OCI-LY3 (cell line): ENCODE data around the gene SLC16A7.

Source experiments
- H2AFZ ChIP-seq: fragments of 200-600, 300-600 bp; shearing (Covaris generic); 2 replicates; pipeline ENCODE4 v1.6.0; 2014; ENCODE audit warnings: antibody characterized with exemption, low read depth, low read length
- H3K27ac ChIP-seq: fragments of 200-600, 300-600 bp; sonication (generic); 2 replicates; pipeline ENCODE4 v1.5.1; 2014; ENCODE audit warnings: mild to moderate bottlenecking, low read length, moderate library complexity, mixed read lengths
- H3K27me3 ChIP-seq: fragments of 200-600, 300-600 bp; sonication (generic); 2 replicates; pipeline ENCODE4 v1.6.1; 2014; ENCODE audit warnings: low read depth, low read length, mixed read lengths
- H3K36me3 ChIP-seq: fragments of 200-600, 300-600 bp; sonication (generic); replicated peaks from 2 replicates; pipeline ENCODE3; 2014; ENCODE audit warnings: low read depth, low read length, mixed read lengths
- H3K4me1 ChIP-seq: fragments of 300-600, 200-600 bp; sonication (generic); 2 replicates; pipeline ENCODE4 v1.6.1; 2014; ENCODE audit warnings: low read length, mixed read lengths
- H3K4me2 ChIP-seq: fragments of 200-600, 300-600 bp; sonication (generic); 2 replicates; pipeline ENCODE4 v1.6.1; 2014; ENCODE audit warnings: low read length, mixed read lengths
- H3K4me3 ChIP-seq: fragments of 300-600, 200-600 bp; sonication (generic); 2 replicates; pipeline ENCODE4 v1.5.1; 2014; ENCODE audit warnings: antibody characterized with exemption, mild to moderate bottlenecking, low read length, moderate library complexity
- H3K79me2 ChIP-seq: fragments of 300-600, 200-600 bp; shearing (Covaris generic); 2 replicates; pipeline ENCODE4 v1.6.1; 2014; ENCODE audit warnings: mild to moderate bottlenecking, low read length, mixed read lengths
- H3K9ac ChIP-seq: fragments of 300-600, 200-600 bp; shearing (Covaris generic); 2 replicates; pipeline ENCODE4 v1.6.0; 2014; ENCODE audit warnings: mild to moderate bottlenecking, low read length, moderate library complexity
- H3K9me3 ChIP-seq: fragments of 200-600, 300-600 bp; shearing (Covaris generic); 2 replicates; pipeline ENCODE4 v1.6.1; 2014; ENCODE audit warnings: low read length, mixed read lengths; ENCODE audit not compliant: insufficient read depth
- H4K20me1 ChIP-seq: fragments of 200-600, 300-600 bp; sonication (generic); 2 replicates; pipeline ENCODE4 v1.6.1; 2016; ENCODE audit warnings: low read length, mixed read lengths; ENCODE audit not compliant: insufficient read depth
- CTCF ChIP-seq: fragments of 200-600, 300-600 bp; sonication (generic); IDR thresholded peaks from 2 replicates; pipeline ENCODE4 v1.5.1; 2014; ENCODE audit warnings: antibody characterized with exemption, low read length, low read depth
- EZH2phosphoT487 ChIP-seq: fragments of 200-600 bp; shearing (Covaris generic); IDR thresholded peaks from 2 replicates; pipeline ENCODE4 v1.6.1; 2018; ENCODE audit warnings: antibody characterized with exemption, mixed run types, low read depth

The SLC16A7 gene

GRCh38 chr12:59570145-59570544, 25.7 kb upstream of the SLC16A7 start:
- Histone ChIP-seq H3K27me3 (no peaks in the 10 kb centered on the region), H4K20me1 (no peaks in the 10 kb centered on the region), H3K4me2 (no peak overlapping the region), H3K9me3 (no peaks in the 10 kb centered on the region), H3K27ac (no peak overlapping the region), H2AFZ (no peak overlapping the region), H3K9ac (no peak overlapping the region), H3K79me2 (no peaks in the 10 kb centered on the region), H3K4me1 (no peaks in the 10 kb centered on the region), H3K4me3 (no peak overlapping the region), H3K36me3 (no peaks in the 10 kb centered on the region)
- TF ChIP-seq EZH2phosphoT487 (no peak), CTCF (no peak)

GRCh38 chr12:59574406-59574805, 21.4 kb upstream of the SLC16A7 start:
- Histone ChIP-seq H3K9ac (no peak overlapping the region), H3K9me3 (no peaks in the 10 kb centered on the region), H4K20me1 (no peaks in the 10 kb centered on the region), H2AFZ (no peak overlapping the region), H3K4me1 (no peaks in the 10 kb centered on the region), H3K4me3 (no peak overlapping the region), H3K79me2 (no peaks in the 10 kb centered on the region), H3K27me3 (no peaks in the 10 kb centered on the region), H3K36me3 (no peaks in the 10 kb centered on the region), H3K27ac (no peak overlapping the region), H3K4me2 (no peak overlapping the region)
- TF ChIP-seq CTCF (no peak), EZH2phosphoT487 (no peak)

GRCh38 chr12:59575826-59576225, 20.0 kb upstream of the SLC16A7 start:
- H3K27me3 ChIP-seq, result no peaks in the 10 kb centered on the region

GRCh38 chr12:59578254-59578653, 17.6 kb upstream of the SLC16A7 start:
- no peaks in the 10 kb centered on the region for H3K4me1 ChIP-seq
- no peak overlapping the region for H3K27ac ChIP-seq
- H3K9ac ChIP-seq, result no peak overlapping the region
- no peaks in the 10 kb centered on the region for H3K36me3 ChIP-seq
- H3K4me2 ChIP-seq, result no peak overlapping the region
- TF ChIP-seq EZH2phosphoT487 (no peak), CTCF (no peak)
- no peak overlapping the region for H3K4me3 ChIP-seq
- no peaks in the 10 kb centered on the region for H3K27me3 ChIP-seq
- no peak overlapping the region for H2AFZ ChIP-seq
- no peaks in the 10 kb centered on the region for H3K9me3 ChIP-seq
- H4K20me1 ChIP-seq, result no peaks in the 10 kb centered on the region
- H3K79me2 ChIP-seq, result no peaks in the 10 kb centered on the region

More at GRCh38 chr12:59575826-59576225, 20.0 kb upstream of the SLC16A7 start:
- Histone ChIP-seq H2AFZ (no peak overlapping the region), H3K36me3 (no peaks in the 10 kb centered on the region), H3K9ac (no peak overlapping the region), H3K4me1 (no peaks in the 10 kb centered on the region), H3K4me3 (no peak overlapping the region), H3K79me2 (no peaks in the 10 kb centered on the region), H3K9me3 (no peaks in the 10 kb centered on the region), H3K27ac (no peak overlapping the region), H3K4me2 (no peak overlapping the region), H4K20me1 (no peaks in the 10 kb centered on the region)
- TF ChIP-seq CTCF, result no peak
- TF ChIP-seq EZH2phosphoT487, result no peak
